Mammary epithelial cell (primary cell): ENCODE data around the gene SPRR5.

ENCODE experiments used
- EZH2 ChIP-seq: IDR thresholded peaks from 2 replicates; pipeline ENCODE4 v1.6.1; 2012; ENCODE audit warnings: low read length, inconsistent platforms, borderline replicate concordance
- TF ChIP-seq, protein P1 (sequence below), 2 donors: IDR thresholded peaks in 1 of 2; conservative IDR thresholded peaks in 1 of 2; 2 replicates each; pipeline ENCODE4 v1.5.1; 2011 to 2012; ENCODE audit warnings: inconsistent platforms in 2 of 2, low read length in 2 of 2, mild to moderate bottlenecking in 2 of 2, control low read depth in 1 of 2, low read depth in 1 of 2; ENCODE audit not compliant: insufficient read depth in 1 of 2; ENCODE audit errors: extremely low read depth in 1 of 2

DNA sequence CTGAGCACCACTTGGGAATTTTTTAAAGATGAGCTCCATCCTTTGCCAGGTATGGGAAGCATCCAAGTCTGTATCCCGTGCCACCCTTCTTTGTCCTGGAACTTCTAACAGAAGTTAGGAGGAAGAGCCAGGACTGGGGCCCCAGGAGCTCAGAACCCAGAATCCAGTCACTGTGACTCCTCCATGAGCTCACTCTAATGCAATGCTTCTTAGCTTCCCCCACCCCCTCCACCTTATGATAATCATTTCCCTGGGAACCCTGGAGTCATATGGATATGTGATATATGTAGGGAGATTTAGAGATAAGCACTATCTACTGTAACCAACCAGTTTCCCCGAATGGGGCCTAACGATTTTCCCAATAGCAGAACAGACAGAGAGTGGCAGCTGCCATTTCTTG is 758 bp upstream of the SPRR5 start:
- TF ChIP-seq, protein P1, sequence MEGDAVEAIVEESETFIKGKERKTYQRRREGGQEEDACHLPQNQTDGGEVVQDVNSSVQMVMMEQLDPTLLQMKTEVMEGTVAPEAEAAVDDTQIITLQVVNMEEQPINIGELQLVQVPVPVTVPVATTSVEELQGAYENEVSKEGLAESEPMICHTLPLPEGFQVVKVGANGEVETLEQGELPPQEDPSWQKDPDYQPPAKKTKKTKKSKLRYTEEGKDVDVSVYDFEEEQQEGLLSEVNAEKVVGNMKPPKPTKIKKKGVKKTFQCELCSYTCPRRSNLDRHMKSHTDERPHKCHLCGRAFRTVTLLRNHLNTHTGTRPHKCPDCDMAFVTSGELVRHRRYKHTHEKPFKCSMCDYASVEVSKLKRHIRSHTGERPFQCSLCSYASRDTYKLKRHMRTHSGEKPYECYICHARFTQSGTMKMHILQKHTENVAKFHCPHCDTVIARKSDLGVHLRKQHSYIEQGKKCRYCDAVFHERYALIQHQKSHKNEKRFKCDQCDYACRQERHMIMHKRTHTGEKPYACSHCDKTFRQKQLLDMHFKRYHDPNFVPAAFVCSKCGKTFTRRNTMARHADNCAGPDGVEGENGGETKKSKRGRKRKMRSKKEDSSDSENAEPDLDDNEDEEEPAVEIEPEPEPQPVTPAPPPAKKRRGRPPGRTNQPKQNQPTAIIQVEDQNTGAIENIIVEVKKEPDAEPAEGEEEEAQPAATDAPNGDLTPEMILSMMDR (conservative IDR thresholded peaks at IDR 0.05 in 1 of 2, IDR thresholded peaks at IDR 0.05 in 1 of 2; ENCODE audit: extremely low read depth in 1 of 2, insufficient read depth in 1 of 2, low read depth in 1 of 2, low read length in 2 of 2): no peak
- no peak for TF ChIP-seq EZH2
